ENCODE results near the gene EZR.
A peak's percentile ranks its signal among the peaks of the same experiment; 100 is the strongest.

Gene EZR

GRCh38 chr6:158816803-158817727 is 2.1 kb downstream of the EZR start:
- H2AFZ ChIP-seq (ENCODE audit: low read depth, low read length) = no peak overlapping the region
- no peak overlapping the region for H2BK15ac ChIP-seq (ENCODE audit: low read depth, poor library complexity, severe bottlenecking)
- H2BK120ac ChIP-seq (ENCODE audit: low read depth, low read length) = no peak overlapping the region
- peak overlapping the region in 1 of 2 experiments; percentile 67 for H3K18ac ChIP-seq (ENCODE audit: low read depth in 1 of 2, low read length in 2 of 2)
- peak overlapping the region; percentile 22 for H2BK5ac ChIP-seq (ENCODE audit: low read depth, low read length, poor library complexity, severe bottlenecking)
- H2AK5ac ChIP-seq (ENCODE audit: low read length, severe bottlenecking) = no peak overlapping the region
- peaks cover 22% of the 10 kb centered on the region for H3K4me1 ChIP-seq (ENCODE audit: control insufficient read depth, insufficient read depth, low read depth, low read length)
- H4K91ac ChIP-seq (ENCODE audit: low read length) = no peak overlapping the region
- H4K8ac ChIP-seq (ENCODE audit: low read length) = no peak overlapping the region
- peaks cover 4% of the 10 kb centered on the region for H3K79me1 ChIP-seq (replicated peaks; ENCODE audit: low read length, poor library complexity, severe bottlenecking)
- H3K14ac ChIP-seq (ENCODE audit: low read length in 2 of 2) = peak overlapping the region in 1 of 2 experiments; percentile 6
- WGBS = 45% methylated on average over 14 of the region's 20 CpGs
- peak overlapping the region; percentile 82 for H3K9ac ChIP-seq (ENCODE audit: low read length)
- H3K4ac ChIP-seq (ENCODE audit: low read depth in 1 of 2, low read length in 2 of 2) = peak overlapping the region in 1 of 2 experiments; percentile 31
- no peaks in the 10 kb centered on the region for H3K9me3 ChIP-seq (ENCODE audit: control insufficient read depth, low read length)
- H3K4me2 ChIP-seq (ENCODE audit: low read length, poor library complexity, severe bottlenecking) = peak overlapping the region; percentile 89
- peaks cover 0 to 8% of the 10 kb centered on the region in 2 experiments for H3K36me3 ChIP-seq (ENCODE audit: control insufficient read depth in 1 of 2, insufficient read depth in 2 of 2, low read depth in 1 of 2, low read length in 2 of 2)
- no peaks in the 10 kb centered on the region for H3K27me3 ChIP-seq (ENCODE audit: control insufficient read depth in 1 of 2, insufficient read depth in 1 of 2, low read length in 2 of 2)
- peak; percentile 42 for DNase-seq
- peak overlapping the region in 1 of 2 experiments; percentile 42 for H3K23ac ChIP-seq (ENCODE audit: low read length in 2 of 2)
- H3K27ac ChIP-seq (ENCODE audit: low read length, poor library complexity, severe bottlenecking) = peak overlapping the region; percentile 69
- H3K4me3 ChIP-seq (ENCODE audit: insufficient read depth in 1 of 2, low read depth in 1 of 2, low read length in 2 of 2) = peak overlapping the region; percentile 61 to 87
- no peak overlapping the region for H2BK12ac ChIP-seq (ENCODE audit: low read length in 2 of 2)

DNA sequence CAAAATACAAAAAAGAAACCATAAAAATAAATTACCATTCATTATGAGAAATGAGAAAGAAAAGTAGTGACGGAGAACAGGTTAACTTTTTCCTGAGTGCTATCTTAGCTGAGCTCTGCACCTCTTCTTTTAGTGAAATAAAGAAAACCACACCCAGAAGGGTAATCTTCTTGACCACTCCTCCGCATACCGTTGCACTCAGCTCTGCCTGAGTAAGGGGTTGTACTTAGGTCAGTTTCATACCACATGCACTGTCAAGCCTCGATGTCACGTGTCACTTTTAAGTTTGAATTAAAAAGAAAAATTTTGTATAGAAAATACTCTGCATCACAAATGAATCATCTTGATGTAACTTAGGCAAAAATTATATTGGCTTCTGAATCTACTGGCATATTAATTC is 2.8 kb downstream of the EZR start:
- Histone ChIP-seq H3K27me3 (ENCODE audit: control insufficient read depth in 1 of 2, insufficient read depth in 1 of 2, low read length in 2 of 2) (no peaks in the 10 kb centered on the region), H2BK12ac (ENCODE audit: low read length in 2 of 2) (no peak overlapping the region), H3K4me2 (ENCODE audit: low read length, poor library complexity, severe bottlenecking) (peak overlapping the region; percentile 78), H3K18ac (ENCODE audit: low read depth in 1 of 2, low read length in 2 of 2) (no peak overlapping the region), H3K4me3 (ENCODE audit: insufficient read depth in 1 of 2, low read depth in 1 of 2, low read length in 2 of 2) (no peak overlapping the region), H3K79me1 (replicated peaks; ENCODE audit: low read length, poor library complexity, severe bottlenecking) (peaks cover 4% of the 10 kb centered on the region), H3K4ac (ENCODE audit: low read depth in 1 of 2, low read length in 2 of 2) (no peak overlapping the region), H3K27ac (ENCODE audit: low read length, poor library complexity, severe bottlenecking) (no peak overlapping the region), H4K8ac (ENCODE audit: low read length) (no peak overlapping the region), H2BK5ac (ENCODE audit: low read depth, low read length, poor library complexity, severe bottlenecking) (no peak overlapping the region), H4K91ac (ENCODE audit: low read length) (no peak overlapping the region), H2BK15ac (ENCODE audit: low read depth, poor library complexity, severe bottlenecking) (no peak overlapping the region), H2AFZ (ENCODE audit: low read depth, low read length) (no peak overlapping the region), H2AK5ac (ENCODE audit: low read length, severe bottlenecking) (no peak overlapping the region), H3K9ac (ENCODE audit: low read length) (no peak overlapping the region), H3K23ac (ENCODE audit: low read length in 2 of 2) (no peak overlapping the region), H3K36me3 (ENCODE audit: control insufficient read depth in 1 of 2, insufficient read depth in 2 of 2, low read depth in 1 of 2, low read length in 2 of 2) (peaks cover 0 to 8% of the 10 kb centered on the region in 2 experiments), H3K9me3 (ENCODE audit: control insufficient read depth, low read length) (no peaks in the 10 kb centered on the region), H3K4me1 (ENCODE audit: control insufficient read depth, insufficient read depth, low read depth, low read length) (peaks cover 24% of the 10 kb centered on the region), H3K14ac (ENCODE audit: low read length in 2 of 2) (no peak overlapping the region), H2BK120ac (ENCODE audit: low read depth, low read length) (no peak overlapping the region)
- WGBS = 100% methylated on average over 1 of the region's 5 CpGs
- DNase-seq = no peak

DNA sequence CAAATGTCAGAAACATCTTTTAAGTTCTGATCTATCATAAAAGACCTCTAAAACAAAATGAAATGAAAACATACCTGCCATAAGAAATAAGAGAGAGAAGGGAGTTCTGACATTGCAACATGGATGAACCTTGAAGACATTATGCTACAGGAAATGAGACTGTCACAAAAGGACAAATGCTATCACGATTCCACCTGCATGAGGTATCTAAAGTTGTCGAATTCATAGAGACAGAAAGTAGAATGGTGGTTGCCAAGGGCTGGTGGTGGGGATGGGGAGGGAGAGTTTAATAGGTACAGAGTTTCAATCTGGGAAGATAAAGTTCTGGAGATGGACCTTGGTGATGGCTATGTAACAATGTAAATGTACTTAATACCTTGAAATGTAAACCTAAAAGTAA is 3.3 kb downstream of the EZR start:
- H3K4me2 ChIP-seq (ENCODE audit: low read length, poor library complexity, severe bottlenecking) = peak overlapping the region; percentile 78
- peaks cover 0 to 8% of the 10 kb centered on the region in 2 experiments for H3K36me3 ChIP-seq (ENCODE audit: control insufficient read depth in 1 of 2, insufficient read depth in 2 of 2, low read depth in 1 of 2, low read length in 2 of 2)
- H3K79me1 ChIP-seq (replicated peaks; ENCODE audit: low read length, poor library complexity, severe bottlenecking) = peaks cover 4% of the 10 kb centered on the region
- H2BK12ac ChIP-seq (ENCODE audit: low read length in 2 of 2) = no peak overlapping the region
- H3K9me3 ChIP-seq (ENCODE audit: control insufficient read depth, low read length) = no peaks in the 10 kb centered on the region
- no peak overlapping the region for H3K18ac ChIP-seq (ENCODE audit: low read depth in 1 of 2, low read length in 2 of 2)
- H3K9ac ChIP-seq (ENCODE audit: low read length) = no peak overlapping the region
- H2AFZ ChIP-seq (ENCODE audit: low read depth, low read length) = no peak overlapping the region
- H2BK5ac ChIP-seq (ENCODE audit: low read depth, low read length, poor library complexity, severe bottlenecking) = no peak overlapping the region
- H3K27me3 ChIP-seq (ENCODE audit: control insufficient read depth in 1 of 2, insufficient read depth in 1 of 2, low read length in 2 of 2) = no peaks in the 10 kb centered on the region
- H3K27ac ChIP-seq (ENCODE audit: low read length, poor library complexity, severe bottlenecking) = peak overlapping the region; percentile 92
- H3K4ac ChIP-seq (ENCODE audit: low read depth in 1 of 2, low read length in 2 of 2) = no peak overlapping the region
- no peak overlapping the region for H3K23ac ChIP-seq (ENCODE audit: low read length in 2 of 2)
- H3K14ac ChIP-seq (ENCODE audit: low read length in 2 of 2) = no peak overlapping the region
- 93% methylated on average over 2 of the region's 2 CpGs for WGBS
- H2BK120ac ChIP-seq (ENCODE audit: low read depth, low read length) = no peak overlapping the region
- H4K91ac ChIP-seq (ENCODE audit: low read length) = no peak overlapping the region
- peaks cover 24% of the 10 kb centered on the region for H3K4me1 ChIP-seq (ENCODE audit: control insufficient read depth, insufficient read depth, low read depth, low read length)
- no peak overlapping the region for H2BK15ac ChIP-seq (ENCODE audit: low read depth, poor library complexity, severe bottlenecking)
- peak overlapping the region; percentile 53 for H2AK5ac ChIP-seq (ENCODE audit: low read length, severe bottlenecking)
- no peak overlapping the region for H3K4me3 ChIP-seq (ENCODE audit: insufficient read depth in 1 of 2, low read depth in 1 of 2, low read length in 2 of 2)
- DNase-seq = no peak
- no peak overlapping the region for H4K8ac ChIP-seq (ENCODE audit: low read length)

GRCh38 chr6:158815379-158815724 is 3.8 kb downstream of the EZR start:
- Histone ChIP-seq H2BK120ac (ENCODE audit: low read depth, low read length) (no peak overlapping the region), H3K27ac (ENCODE audit: low read length, poor library complexity, severe bottlenecking) (peak overlapping the region; percentile 92), H3K4ac (ENCODE audit: low read depth in 1 of 2, low read length in 2 of 2) (no peak overlapping the region), H4K91ac (ENCODE audit: low read length) (no peak overlapping the region), H2BK5ac (ENCODE audit: low read depth, low read length, poor library complexity, severe bottlenecking) (peak overlapping the region; percentile 70), H2BK12ac (ENCODE audit: low read length in 2 of 2) (no peak overlapping the region), H2BK15ac (ENCODE audit: low read depth, poor library complexity, severe bottlenecking) (no peak overlapping the region), H3K4me1 (ENCODE audit: control insufficient read depth, insufficient read depth, low read depth, low read length) (peaks cover 24% of the 10 kb centered on the region), H3K79me1 (replicated peaks; ENCODE audit: low read length, poor library complexity, severe bottlenecking) (peaks cover 4% of the 10 kb centered on the region), H2AFZ (ENCODE audit: low read depth, low read length) (no peak overlapping the region), H3K18ac (ENCODE audit: low read depth in 1 of 2, low read length in 2 of 2) (no peak overlapping the region), H3K9me3 (ENCODE audit: control insufficient read depth, low read length) (no peaks in the 10 kb centered on the region), H3K23ac (ENCODE audit: low read length in 2 of 2) (no peak overlapping the region), H3K27me3 (ENCODE audit: control insufficient read depth in 1 of 2, insufficient read depth in 1 of 2, low read length in 2 of 2) (no peaks in the 10 kb centered on the region), H2AK5ac (ENCODE audit: low read length, severe bottlenecking) (peak overlapping the region; percentile 76), H3K9ac (ENCODE audit: low read length) (no peak overlapping the region), H3K36me3 (ENCODE audit: control insufficient read depth in 1 of 2, insufficient read depth in 2 of 2, low read depth in 1 of 2, low read length in 2 of 2) (peaks cover 0 to 8% of the 10 kb centered on the region in 2 experiments), H3K4me3 (ENCODE audit: insufficient read depth in 1 of 2, low read depth in 1 of 2, low read length in 2 of 2) (peak overlapping the region in 1 of 2 experiments; percentile 4), H3K14ac (ENCODE audit: low read length in 2 of 2) (no peak overlapping the region), H3K4me2 (ENCODE audit: low read length, poor library complexity, severe bottlenecking) (peak overlapping the region; percentile 79), H4K8ac (ENCODE audit: low read length) (no peak overlapping the region)
- DNase-seq = no peak
- WGBS = 84% methylated on average over 2 of the region's 2 CpGs

All from mesenchymal stem cell (in vitro differentiated cells and primary cell).